ENCODE results near the gene AZIN2. TPM values are rescaled to one million over a fixed set of nuclear protein-coding genes. Genes with fewer than 3 reads are reported as not detected.

Gene AZIN2
- total and polyA plus RNA-seq, 2 of the 8 experiments (the other 6 are each of a cell fraction or from before 2014, with no cell fraction given) = 0.22 to 0.91 TPM

DNA sequence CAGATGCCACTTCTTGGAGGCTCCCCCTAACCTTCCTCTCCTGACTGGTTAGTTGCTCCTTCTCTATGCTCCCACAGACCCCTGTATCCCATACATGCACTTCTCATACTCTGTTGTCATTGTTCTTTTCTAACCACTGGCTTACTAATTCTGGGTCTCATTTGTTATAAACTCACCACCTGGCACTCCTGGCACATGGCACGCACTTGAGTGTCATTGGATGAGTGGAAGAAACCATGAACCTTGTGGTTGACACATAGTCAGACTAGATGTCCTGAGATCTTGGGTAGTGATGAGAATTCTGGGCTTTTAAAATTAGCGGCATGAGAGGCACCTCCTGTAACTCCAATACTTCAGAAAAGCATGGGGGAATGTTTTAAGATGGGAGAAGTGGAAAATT, 51.6 kb downstream of the AZIN2 start:
- no peaks in the 10 kb centered on the region; a peak in 1 of 7 replicates for H3K27me3 ChIP-seq (replicated peaks in 1 of 4; ENCODE audit: control insufficient read depth in 3 of 4, extremely low read depth in 1 of 4, insufficient read depth in 3 of 4, low read length in 3 of 4)
- no peak overlapping the region for H4K5ac ChIP-seq (ENCODE audit: insufficient read length, low read depth, low read length)
- no peak overlapping the region for H4K8ac ChIP-seq (ENCODE audit: extremely low read depth, insufficient read depth, low read length)
- no peaks in the 10 kb centered on the region for H3K79me2 ChIP-seq (ENCODE audit: control insufficient read depth in 1 of 2, insufficient read depth in 2 of 2, low read length in 2 of 2)
- FAIRE-seq = no peak
- H2BK120ac ChIP-seq (replicated peaks; ENCODE audit: low read depth, low read length) = no peak overlapping the region
- H3K9me3 ChIP-seq (ENCODE audit: insufficient read depth in 2 of 2, low read depth in 1 of 2, low read length in 1 of 2) = no peaks in the 10 kb centered on the region
- H2BK15ac ChIP-seq (ENCODE audit: low read length) = no peak overlapping the region
- H4K91ac ChIP-seq (replicated peaks; ENCODE audit: insufficient read length, low read length) = no peak overlapping the region
- H2AFZ ChIP-seq (ENCODE audit: low read length) = no peak overlapping the region
- H2AK5ac ChIP-seq (ENCODE audit: low read depth, low read length) = no peak overlapping the region
- H2BK20ac ChIP-seq (ENCODE audit: low read length) = no peak overlapping the region
- H4K20me1 ChIP-seq (replicated peaks in 1 of 2; ENCODE audit: control insufficient read depth in 1 of 2, insufficient read depth in 2 of 2, low read length in 2 of 2) = no peaks in the 10 kb centered on the region
- no peak overlapping the region for H3K56ac ChIP-seq (replicated peaks; ENCODE audit: insufficient read length, low read depth, low read length)
- no peak for DNase-seq (ENCODE audit: low read depth in 1 of 2, low spot score in 2 of 2)
- no peak overlapping the region for H3K4me2 ChIP-seq (ENCODE audit: insufficient read depth in 1 of 2, low read depth in 2 of 2, low read length in 2 of 2)
- CTCF ChIA-PET (ENCODE audit: partially characterized antibody) = interaction anchor here (0.6 to 1.1 kb wide), 3 partner anchors 14 to 367 kb away, joined by 3 to 4 read pairs (median 3); no protein-coding TSS in a partner anchor
- H3K27ac ChIP-seq (ENCODE audit: low read depth, low read length) = no peak overlapping the region
- H3K4me3 ChIP-seq (ENCODE audit: extremely low read depth in 1 of 4, insufficient read depth in 2 of 4, low read depth in 3 of 4, low read length in 4 of 4) = no peak overlapping the region
- no peaks in the 10 kb centered on the region for H3K79me1 ChIP-seq (ENCODE audit: low read depth, low read length)
- no peak overlapping the region for H2BK5ac ChIP-seq (ENCODE audit: low read depth, low read length)
- H3K9ac ChIP-seq (replicated peaks in 1 of 4; ENCODE audit: extremely low read depth in 1 of 4, low read depth in 3 of 4, low read length in 3 of 4) = no peak overlapping the region
- no peaks in the 10 kb centered on the region for H3K36me3 ChIP-seq (ENCODE audit: control insufficient read depth in 2 of 4, insufficient read depth in 4 of 4, low read length in 3 of 4)
- H3K4ac ChIP-seq (replicated peaks; ENCODE audit: insufficient read length, low read depth, low read length) = no peak overlapping the region
- no peaks in the 10 kb centered on the region; the same call in 1 of the 2 replicates for H3K23me2 ChIP-seq (ENCODE audit: low read depth, low read length)
- no peak overlapping the region for H3K14ac ChIP-seq (ENCODE audit: insufficient read length)
- peaks cover 0 to 2% (median under 1%) of the 10 kb centered on the region in 4 experiments; a peak in 4 of 7 replicates for H3K4me1 ChIP-seq (replicated peaks in 1 of 4; ENCODE audit: control insufficient read depth in 3 of 4, insufficient read depth in 4 of 4, low read length in 3 of 4)
- POLR2A ChIA-PET (ENCODE audit: partially characterized antibody) = no interaction called here
- WGBS, 2 experiments (ENCODE audit: extremely low coverage in 1 of 2, insufficient coverage in 1 of 2, insufficient read length in 1 of 2, insufficient replicate concordance in 2 of 2, low coverage in 1 of 2, low lambda C conversion rate in 2 of 2, missing lambda C conversion rate in 1 of 2) = 82% methylated on average over 2 of the region's 2 CpGs; no CpG with 5 or more reads in 1 of the 2 experiments
- no peak overlapping the region for H3K18ac ChIP-seq (ENCODE audit: extremely low read depth, low read length)
- H3K23ac ChIP-seq (ENCODE audit: insufficient read length) = no peak overlapping the region
- H2BK12ac ChIP-seq (ENCODE audit: low read depth, low read length) = peak overlapping the region; percentile 52; the same call in 1 of the 2 replicates
- TF ChIP-seq BRCA1 (IDR thresholded peaks at IDR 0.05; ENCODE audit: low read depth, low read length) (no peak), RAD21 (IDR thresholded peaks at IDR 0.05 in 1 of 2, conservative IDR thresholded peaks at IDR 0.05 in 1 of 2; ENCODE audit: low read depth in 2 of 2, low read length in 2 of 2) (no peak), EGR1 (IDR thresholded peaks at IDR 0.05; ENCODE audit: borderline replicate concordance, low read depth, low read length) (no peak), TBP (IDR thresholded peaks at IDR 0.05; ENCODE audit: low read depth, low read length) (no peak)

Measured in H1 (cell line).